HPDE6-E6E7 (cell line): Measurements from ENCODE around the gene OR2V2.
"Not testable (repeated sequence)": the region's sequence is repeated elsewhere in the genome, so short reads cannot be mapped to it uniquely, and the experiment has no call there.

Experiments
- DNase-seq: peaks from one replicate; pipeline ENCODE4 v3.0.0; 2011; ENCODE audit warnings: missing footprints; ENCODE audit errors: extremely low spot score

Gene OR2V2, protein sequence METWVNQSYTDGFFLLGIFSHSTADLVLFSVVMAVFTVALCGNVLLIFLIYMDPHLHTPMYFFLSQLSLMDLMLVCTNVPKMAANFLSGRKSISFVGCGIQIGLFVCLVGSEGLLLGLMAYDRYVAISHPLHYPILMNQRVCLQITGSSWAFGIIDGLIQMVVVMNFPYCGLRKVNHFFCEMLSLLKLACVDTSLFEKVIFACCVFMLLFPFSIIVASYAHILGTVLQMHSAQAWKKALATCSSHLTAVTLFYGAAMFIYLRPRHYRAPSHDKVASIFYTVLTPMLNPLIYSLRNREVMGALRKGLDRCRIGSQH

DNA sequence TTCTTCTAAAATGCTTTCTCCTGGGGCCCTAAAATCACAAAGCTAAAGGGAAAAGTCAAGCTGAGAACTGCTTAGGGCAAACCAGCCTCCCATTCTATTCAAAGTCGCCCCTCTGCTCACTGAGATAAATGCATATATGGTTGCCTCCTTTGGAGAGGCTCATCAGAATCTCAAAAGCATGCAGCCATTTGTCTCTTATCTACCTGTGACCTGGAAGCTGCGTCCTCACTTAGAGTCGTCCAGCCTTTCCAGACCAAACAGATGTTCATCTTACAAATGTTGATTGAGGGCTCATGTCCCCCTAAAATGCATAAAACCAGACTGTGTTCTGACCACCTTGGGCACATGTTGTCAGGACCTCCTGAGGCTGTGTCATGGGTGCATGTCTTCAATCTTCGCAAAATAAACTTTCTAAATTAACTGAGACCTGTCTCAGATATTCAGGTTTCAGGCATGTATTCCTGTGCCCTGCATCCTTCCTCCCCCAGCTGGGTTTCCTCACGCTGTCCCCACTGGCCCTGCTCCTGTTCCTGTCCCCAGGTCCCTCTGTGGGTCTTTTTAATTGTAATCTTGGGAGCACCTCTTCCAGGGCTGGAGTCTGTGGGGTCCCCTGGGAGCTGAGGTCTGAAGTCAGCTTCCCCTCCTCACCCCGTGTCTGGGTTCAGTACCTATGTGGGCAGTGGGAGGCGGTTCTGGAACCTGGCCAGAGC, at the start of gene OR2V2:
Gene OR2V2 (plus strand): TSS at position 660 of the 710 bp plus-strand sequence. CDS start 7,357 bp downstream, outside the sequence.
- not testable (repeated sequence) for DNase-seq

DNA sequence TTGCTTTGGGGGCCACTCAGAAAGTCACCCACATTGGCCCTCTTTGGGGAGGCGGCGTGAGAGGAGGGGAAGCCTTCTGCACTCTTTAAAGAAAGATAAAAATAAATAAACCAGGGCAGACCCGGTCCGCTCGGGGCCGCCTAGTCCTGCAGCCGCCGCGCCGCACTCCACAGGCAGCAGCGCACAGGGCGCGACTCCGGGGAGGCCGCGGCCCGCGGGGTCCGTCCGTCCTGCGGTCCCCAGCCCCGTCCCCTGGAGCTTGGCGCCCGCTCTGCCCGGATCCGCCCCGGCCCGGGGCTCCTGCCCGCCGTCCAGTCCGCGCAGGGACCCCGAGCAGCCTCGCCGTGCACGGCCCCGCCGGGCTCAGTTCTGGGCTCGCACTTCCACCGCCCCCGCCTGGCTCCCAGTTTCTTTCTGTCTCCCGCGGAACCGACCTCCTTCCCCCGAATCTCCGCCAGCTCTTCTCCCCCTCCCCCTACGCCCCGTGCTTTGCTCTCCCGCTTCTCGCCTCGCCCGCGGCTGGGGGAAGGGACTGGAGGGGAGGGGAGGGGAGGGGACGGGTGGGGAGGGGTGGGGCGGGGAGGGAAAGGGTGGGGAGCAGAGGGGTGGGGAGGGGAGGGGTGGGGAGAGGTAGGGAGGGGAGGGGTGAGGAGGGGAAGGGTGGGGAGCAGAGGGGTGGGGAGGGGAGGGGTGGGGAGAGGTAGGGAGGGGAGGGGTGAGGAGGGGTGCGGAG, 49.5 kb upstream of the OR2V2 start:
- DNase-seq, result not testable (repeated sequence)

DNA sequence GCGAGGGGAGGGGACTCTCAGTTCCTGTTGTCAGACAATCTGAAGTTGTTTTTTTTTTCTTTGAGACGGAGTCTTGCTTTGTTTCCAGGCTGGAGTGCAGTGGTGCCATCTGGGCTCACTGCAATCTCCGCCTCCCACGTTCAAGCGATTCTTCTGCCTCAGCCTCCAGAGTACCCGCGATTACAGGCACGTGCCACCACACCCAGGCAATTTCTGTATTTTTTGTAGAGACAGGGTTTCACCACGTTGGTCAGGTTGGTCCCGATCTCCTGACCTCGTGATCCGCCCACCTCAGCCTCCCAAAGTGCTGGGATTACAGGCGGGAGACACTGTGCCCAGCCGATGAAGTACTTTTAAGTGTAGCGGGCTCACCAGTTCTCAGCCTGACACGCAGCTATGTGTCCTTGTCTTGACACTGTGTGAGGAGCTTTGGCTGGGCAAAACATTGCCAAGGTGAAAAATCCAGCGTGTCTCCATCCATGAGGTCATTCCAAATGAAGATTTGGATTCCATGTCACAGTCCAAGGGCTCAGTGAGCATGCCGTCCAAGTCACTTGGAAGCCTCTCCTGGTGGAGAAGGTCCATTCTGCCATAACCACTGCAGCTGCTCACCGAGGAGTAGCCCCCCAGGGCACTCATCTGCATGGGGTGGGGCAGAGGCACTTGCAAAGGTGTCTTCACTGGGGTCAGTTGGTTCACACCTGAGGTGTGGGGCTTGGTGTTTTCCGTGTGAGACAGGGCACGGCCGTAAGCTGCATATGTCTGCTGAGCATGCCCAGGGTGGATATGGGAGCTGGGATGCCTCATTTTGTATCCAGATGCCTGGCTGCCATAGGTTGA, 48.4 kb upstream of the OR2V2 start:
- DNase-seq, result no peak

DNA sequence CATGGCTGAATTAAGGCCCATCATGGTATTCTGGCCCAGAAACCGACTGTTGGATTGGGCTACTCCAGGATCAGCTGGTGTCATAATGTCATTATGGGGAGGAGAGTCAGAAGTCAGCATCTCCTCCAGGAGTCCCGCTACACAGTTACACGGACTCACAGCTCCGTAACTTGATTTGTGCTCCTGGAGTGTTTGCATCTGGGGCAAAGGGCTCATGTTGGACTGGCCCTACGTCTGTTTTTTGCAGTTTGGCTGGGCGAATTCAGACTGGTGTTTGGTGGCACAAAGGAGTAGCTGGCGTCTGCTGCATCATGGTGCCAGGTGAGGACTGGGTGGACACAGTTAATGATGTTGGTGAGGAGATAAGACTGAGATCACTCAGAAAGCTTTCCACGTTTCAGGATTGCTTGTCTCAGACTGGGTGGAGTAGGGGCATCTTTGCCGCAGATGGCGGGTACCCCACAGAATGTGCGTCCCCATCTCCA, 47.7 kb upstream of the OR2V2 start:
- no peak for DNase-seq

DNA sequence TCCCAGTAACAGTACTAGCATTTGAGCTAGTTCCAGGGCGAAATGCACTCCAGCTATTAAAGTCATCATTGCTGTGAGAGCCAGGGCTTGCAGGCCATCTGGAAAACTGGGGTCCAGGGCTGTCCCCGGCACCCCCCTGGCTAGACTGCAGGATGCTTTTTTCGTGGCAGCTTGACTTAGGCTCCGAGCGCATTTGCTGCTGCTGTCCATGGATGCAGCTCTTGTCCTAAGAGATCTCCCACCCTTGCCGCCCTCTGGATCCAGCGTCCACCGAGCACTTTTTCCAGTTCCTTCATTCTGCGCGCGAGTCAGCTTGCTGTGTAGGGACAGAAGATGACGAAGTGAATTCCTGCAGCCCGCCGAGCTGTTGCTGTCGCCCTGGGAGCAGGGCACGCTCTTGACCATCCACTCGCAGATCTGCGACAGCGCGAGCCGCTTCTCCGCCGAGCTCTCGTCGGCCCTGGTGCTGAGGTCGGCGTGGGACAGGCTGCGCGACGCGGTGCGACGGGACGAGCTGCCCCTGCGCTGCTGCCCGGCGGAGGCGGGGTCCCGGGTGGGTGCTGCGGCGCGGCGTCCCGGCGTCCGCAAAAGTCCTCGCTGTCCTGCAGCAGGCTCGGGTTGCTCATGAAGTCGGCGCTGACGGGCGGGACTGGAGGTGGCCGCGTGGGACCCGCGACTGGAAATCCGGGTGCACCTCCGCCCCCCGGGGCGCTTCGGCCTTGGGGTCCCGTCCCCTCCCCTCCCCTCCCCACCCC, 47.1 kb upstream of the OR2V2 start:
- DNase-seq, result no peak

DNA sequence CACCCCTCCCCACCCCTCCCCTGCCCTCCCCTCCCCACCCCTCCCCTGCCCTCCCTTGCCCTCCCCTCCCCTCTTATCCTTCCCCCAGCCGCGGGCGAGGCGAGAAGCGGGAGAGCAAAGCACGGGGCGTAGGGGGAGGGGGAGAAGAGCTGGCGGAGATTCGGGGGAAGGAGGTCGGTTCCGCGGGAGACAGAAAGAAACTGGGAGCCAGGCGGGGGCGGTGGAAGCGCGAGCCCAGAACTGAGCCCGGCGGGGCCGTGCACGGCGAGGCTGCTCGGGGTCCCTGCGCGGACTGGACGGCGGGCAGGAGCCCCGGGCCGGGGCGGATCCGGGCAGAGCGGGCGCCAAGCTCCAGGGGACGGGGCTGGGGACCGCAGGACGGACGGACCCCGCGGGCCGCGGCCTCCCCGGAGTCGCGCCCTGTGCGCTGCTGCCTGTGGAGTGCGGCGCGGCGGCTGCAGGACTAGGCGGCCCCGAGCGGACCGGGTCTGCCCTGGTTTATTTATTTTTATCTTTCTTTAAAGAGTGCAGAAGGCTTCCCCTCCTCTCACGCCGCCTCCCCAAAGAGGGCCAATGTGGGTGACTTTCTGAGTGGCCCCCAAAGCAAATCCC, 46.2 kb upstream of the OR2V2 start:
- not testable (repeated sequence) for DNase-seq

DNA sequence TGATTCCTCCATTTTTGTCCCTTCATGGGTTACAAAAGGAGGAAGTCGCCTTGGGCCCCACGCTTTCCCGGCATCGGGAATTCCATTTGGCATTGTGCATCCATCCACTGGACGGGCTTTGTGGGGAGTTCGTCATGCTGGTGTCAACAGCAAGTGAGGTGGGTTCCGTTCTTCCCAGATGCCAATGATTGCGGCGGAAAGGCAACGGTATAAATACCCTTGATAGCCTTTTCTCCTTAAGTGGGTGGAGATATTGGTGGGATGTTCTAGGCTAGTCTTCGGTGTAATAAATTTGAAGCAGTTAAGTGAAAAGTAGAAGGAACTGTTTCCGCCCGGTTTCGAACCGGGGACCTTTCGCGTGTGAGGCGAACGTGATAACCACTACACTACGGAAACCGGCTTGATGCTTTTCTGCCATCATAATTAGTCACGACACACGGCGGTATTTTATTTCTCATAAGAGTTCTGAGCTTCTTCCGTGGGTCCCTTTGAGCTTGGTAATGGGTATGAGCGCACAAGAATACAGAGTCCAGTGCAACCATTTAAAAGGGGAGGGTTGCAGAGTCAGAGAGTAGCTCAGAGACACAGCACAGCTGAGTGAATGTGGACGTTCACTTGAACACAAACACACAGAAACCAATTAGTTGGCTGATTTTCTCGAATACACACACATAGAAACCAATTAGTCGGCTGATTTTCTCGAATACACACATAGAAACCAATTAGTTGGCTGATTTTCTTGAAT, 45.3 kb upstream of the OR2V2 start:
- DNase-seq, result not testable (repeated sequence)

DNA sequence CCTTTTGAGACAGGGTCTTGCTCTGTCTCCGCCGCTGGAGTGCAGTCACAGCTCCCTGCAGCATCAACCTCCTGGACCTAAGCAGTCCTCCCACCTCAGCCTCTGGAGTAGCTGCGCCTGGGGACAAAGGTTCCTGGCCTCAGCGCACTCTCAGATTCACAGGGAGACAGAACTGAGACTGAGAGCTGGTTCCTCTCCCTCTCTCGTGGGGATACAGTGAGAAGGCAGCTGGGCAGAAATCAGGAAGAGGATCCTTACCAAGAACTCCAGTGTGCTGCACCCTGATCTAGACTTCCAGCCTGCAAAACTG, 43.2 kb upstream of the OR2V2 start:
- DNase-seq, result not testable (repeated sequence)

DNA sequence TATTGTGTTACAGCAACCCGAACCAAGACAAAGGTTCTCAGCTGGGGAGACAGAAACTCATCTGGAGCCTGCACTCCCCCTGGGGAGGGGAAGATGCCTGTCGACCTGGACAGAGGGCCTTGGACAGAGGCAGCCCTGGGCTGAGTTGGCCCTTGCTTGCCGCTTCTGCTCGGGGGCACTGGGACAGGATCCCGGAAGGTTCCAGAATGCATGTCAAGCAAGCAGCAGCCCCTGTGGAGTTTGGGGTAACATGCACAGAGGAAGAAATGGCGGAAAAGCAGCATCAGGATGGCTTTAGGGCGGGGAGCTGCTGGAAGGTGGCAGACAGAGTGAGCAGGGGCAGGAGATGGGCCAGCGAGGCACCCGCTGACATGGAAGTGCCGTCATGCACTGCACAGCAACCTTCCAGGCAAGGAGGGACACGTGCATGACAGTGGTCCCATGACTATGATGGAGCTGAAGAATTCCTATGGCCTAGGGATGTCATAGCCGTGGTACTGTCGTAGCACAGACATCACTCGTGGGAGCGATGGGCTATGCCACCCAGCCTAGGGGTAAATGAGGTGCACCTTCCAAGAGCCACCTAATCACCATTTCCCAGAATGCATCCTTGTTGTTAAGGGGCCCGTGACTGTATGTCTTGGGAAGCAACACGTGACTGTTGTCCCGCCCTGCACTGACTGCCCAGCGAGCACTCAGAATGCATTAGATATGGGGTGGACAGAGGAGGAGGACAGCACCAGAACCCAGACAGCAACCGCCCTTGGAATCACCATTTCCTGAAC, 42.6 kb upstream of the OR2V2 start:
- not testable (repeated sequence) for DNase-seq

DNA sequence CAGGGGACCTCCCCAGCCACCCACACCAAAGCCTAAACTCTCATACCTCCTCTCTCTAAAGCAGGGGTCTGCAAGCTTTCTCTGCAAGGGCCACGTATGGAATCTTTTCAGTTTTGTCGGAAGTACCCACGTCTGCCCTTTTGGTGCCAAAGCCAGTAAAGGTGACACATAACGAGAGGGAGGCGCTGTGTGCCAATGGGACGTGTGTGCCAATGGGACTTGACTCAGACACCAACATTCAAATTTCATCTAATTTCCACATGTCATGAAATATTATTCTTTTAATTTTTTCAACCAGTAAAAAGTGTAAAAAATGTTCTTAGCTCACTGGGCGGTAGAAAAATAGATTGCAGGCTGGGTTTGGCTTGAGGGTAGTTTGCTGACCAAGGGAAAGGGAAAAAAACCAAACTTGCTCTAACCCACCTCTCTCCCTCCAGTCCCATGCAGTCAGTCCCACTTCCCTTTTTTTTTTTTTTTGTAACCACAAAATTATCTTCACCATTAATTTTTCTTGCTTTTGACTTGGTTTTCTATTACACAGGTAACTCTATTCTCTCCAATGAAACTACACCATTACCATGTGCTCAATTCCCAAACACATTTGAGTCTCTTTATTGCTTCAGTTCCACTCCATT, 41.9 kb upstream of the OR2V2 start:
- DNase-seq, result no peak

DNA sequence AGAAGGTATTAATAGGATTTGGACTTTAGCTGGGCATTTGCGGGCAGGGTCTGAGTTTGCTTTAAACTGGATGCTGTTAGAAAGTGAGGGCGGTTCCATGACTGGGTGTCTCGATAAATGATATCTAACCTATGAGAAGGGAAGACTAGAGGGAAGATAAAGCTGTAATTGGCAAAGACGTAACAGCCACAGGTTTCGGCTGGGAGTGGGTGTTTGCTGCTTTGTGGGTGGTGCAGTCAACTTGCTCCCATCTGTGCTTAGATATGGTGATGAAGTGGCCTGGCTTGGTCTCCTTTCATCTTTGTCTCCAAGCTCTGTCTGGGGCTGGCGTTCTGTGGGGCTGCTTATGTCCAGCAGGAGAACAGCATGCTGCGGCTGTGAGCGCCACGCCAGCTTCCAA, 39.7 kb upstream of the OR2V2 start:
- DNase-seq, result no peak

DNA sequence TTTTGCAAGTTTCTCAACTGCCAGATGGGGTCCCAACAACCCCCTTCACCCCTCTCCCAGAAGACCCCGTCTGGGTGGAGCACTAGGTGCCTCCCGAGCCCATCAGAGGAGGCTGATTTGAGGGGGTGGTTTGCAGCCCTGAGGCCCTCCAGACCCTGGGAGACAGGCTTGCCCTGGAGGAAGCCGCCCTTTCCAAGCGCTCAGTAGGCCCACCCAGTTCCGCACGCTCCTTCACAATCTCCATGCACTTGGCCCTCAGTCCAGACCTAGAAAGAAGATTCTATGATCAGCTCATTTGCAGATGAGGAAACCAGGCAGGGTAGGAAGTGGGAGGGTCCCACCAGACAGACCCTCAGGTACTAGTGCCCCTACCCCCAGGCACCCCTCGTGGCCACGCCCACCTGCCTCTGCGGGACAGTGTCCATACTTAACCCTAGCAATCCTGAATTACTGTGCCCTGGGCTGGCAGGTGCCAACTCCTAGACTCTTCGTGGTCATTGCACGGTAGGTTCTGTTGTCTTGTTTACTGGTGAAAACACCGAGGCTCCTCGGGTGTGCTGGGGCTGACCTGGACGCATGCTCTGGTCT, 38.7 kb upstream of the OR2V2 start:
- DNase-seq, result no peak

DNA sequence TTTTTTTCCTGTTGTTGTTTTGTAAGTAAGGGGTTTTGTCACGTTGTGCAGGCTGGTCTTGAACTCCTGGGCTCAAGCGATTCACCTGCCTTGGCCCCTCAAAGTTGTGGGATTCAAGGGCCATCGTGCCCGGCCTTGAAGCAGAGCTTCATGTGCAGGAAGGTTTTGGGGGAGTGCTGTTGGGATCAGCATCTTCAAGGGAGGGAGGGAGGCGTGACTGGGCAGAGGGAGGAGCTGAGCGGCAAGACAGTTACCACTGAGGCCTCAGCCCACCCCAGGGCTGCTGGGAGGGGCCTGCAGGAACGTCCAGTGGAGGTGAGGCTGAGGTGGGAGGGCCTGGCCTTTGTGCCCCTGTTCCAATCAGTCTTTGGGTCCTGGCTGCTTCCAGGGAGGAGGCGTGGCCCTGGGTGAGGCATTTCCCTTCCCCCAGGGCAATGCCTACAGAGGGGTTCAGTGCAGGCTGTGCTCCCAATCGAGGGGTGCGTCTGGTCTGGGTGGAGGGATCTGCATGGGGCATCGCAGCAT, 37.8 kb upstream of the OR2V2 start:
- DNase-seq, result no peak

DNA sequence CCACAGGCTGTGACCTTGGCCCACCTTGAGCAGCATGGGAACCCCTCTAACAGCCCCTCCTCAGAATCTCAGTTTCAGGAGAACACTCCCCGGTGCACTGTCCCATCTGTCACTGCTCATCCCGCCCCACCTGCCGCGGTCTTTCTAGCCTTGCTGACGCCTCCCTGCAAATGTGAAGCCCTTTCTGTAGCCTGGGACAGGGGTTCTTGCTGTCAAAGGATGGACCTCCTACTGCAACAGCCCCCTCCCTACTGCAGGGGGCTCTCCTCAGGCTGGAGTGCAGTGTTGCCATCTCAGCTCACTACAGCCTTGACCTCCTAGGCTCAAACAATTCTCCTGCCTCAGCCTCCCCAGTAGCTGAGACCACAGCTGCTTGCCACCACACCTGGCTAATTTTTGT, 36.4 kb upstream of the OR2V2 start:
- no peak for DNase-seq

DNA sequence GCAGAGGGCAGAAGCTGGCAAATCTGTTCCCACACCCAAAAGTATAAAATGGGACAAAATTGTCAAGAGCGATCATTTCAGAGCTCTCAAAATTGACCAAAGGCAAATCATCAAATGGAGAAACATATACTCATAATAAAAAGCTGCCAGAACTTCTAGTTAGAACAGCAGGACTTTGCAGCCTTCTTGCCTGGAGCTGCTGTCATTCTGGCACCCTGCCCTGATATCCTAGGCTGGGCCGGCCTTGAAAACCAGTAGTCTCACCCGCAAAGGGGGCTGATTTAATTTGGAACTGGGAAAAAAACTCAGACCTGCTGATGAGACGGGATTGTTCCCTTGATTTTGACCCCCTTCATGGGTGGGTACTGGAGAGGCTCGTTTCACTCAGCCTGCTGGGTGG, 34.9 kb upstream of the OR2V2 start:
- DNase-seq, result no peak

DNA sequence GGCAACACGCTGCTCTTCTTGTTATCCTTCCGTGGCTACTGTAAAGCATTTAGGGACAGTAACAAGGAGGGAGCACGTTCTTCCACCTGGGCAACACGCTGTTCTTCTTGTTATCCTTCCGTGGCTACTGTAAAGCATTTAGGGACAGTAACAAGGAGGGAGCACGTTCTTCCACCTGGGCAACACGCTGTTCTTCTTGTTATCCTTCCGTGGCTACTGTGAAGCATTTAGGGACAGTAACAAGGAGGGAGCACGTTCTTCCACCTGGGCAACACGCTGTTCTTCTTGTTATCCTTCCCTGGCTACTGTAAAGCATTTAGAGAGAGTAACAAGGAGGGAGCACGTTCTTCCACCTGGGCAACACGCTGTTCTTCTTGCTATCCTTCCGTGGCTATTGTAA, 33.8 kb upstream of the OR2V2 start:
- not testable (repeated sequence) for DNase-seq

DNA sequence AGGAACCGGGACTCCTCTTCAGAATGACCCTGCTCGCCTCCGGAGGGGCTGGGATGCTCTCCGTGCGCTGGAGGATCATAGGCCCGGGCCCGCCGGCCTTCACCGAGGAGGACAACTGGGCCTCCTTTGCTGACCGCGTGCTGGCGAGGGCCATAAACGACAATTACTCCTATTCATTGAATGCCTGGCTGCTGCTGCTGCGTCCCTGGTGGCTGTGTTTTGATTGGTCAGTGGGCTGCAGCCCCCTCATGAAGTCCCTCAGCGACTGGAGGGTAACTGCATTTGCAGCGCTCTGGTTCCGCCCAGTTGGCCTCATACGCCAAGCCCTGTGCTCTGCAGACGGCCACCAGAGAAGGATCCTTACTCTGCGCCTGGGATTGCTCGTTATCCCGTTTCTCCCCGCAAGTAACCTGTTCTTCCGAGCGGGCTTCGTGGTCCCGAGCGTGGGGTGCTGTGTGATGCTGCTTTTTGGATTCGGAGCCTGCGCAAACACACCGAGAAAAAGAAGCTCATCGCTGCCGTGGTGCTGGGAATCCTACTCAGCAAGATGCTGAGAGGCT, 33.0 kb upstream of the OR2V2 start:
- DNase-seq, result no peak
